ENCODE data around the gene EIF4G3. TPM values are rescaled to one million over a fixed set of nuclear protein-coding genes. Genes with fewer than 3 reads are reported as not detected.

EIF4G3 gene
- polyA plus RNA-seq, 4 donors = 10.8 to 32.1 (median 20.1) TPM

GRCh38 chr1:21048462-21048861 is 128.2 kb downstream of the EIF4G3 start:
- Histone ChIP-seq H3K4me3 (ENCODE audit: low read depth in 1 of 3, low read length in 3 of 3) (no peak overlapping the region), H3K27me3 (ENCODE audit: control insufficient read depth in 3 of 3, insufficient read depth in 3 of 3, low read length in 3 of 3) (no peaks in the 10 kb centered on the region), H3K36me3 (ENCODE audit: control insufficient read depth in 3 of 3, insufficient read depth in 2 of 3, low read depth in 1 of 3, low read length in 3 of 3) (peaks cover 0 to 11% (median 2%) of the 10 kb centered on the region in 3 donors), H3K9me3 (ENCODE audit: control insufficient read depth in 2 of 2, insufficient read depth in 1 of 2, low read depth in 1 of 2, low read length in 1 of 2) (no peaks in the 10 kb centered on the region), H3K27ac (ENCODE audit: low read depth in 1 of 3, low read length in 2 of 3) (no peak overlapping the region), H3K4me1 (ENCODE audit: control insufficient read depth in 3 of 3, insufficient read depth in 2 of 3, low read depth in 1 of 3, low read length in 2 of 3) (no peaks in the 10 kb centered on the region)
- 98 to 99% (median 98%) methylated on average over 4 of the region's 4 CpGs for WGBS, 3 donors
- FAIRE-seq (no peak), DNase-seq (no peak)

- DNase-seq (no peak), FAIRE-seq (no peak)
- no peak overlapping the region for H3K4me3 ChIP-seq (ENCODE audit: low read depth in 1 of 3, low read length in 3 of 3)
- no peaks in the 10 kb centered on the region for H3K4me1 ChIP-seq (ENCODE audit: control insufficient read depth in 3 of 3, insufficient read depth in 2 of 3, low read depth in 1 of 3, low read length in 2 of 3)
- WGBS, 3 donors = 88 to 91% (median 90%) methylated on average over 3 of the region's 3 CpGs
- H3K9me3 ChIP-seq (ENCODE audit: control insufficient read depth in 2 of 2, insufficient read depth in 1 of 2, low read depth in 1 of 2, low read length in 1 of 2) = no peaks in the 10 kb centered on the region
- H3K27ac ChIP-seq (ENCODE audit: low read depth in 1 of 3, low read length in 2 of 3) = no peak overlapping the region
- peaks cover 0 to 14% (median 4%) of the 10 kb centered on the region in 3 donors for H3K36me3 ChIP-seq (ENCODE audit: control insufficient read depth in 3 of 3, insufficient read depth in 2 of 3, low read depth in 1 of 3, low read length in 3 of 3)
- H3K27me3 ChIP-seq (ENCODE audit: control insufficient read depth in 3 of 3, insufficient read depth in 3 of 3, low read length in 3 of 3) = no peaks in the 10 kb centered on the region
These were observed 130.6 kb downstream of the EIF4G3 start for GRCh38 chr1:21046132-21046531.

GRCh38 chr1:21045351-21045750 is 131.3 kb downstream of the EIF4G3 start:
- 82 to 97% (median 92%) methylated on average over 2 of the region's 2 CpGs for WGBS, 3 donors
- DNase-seq (no peak), FAIRE-seq (no peak)
- Histone ChIP-seq H3K4me3 (ENCODE audit: low read depth in 1 of 3, low read length in 3 of 3) (no peak overlapping the region), H3K4me1 (ENCODE audit: control insufficient read depth in 3 of 3, insufficient read depth in 2 of 3, low read depth in 1 of 3, low read length in 2 of 3) (no peaks in the 10 kb centered on the region), H3K36me3 (ENCODE audit: control insufficient read depth in 3 of 3, insufficient read depth in 2 of 3, low read depth in 1 of 3, low read length in 3 of 3) (peaks cover 0 to 11% (median 4%) of the 10 kb centered on the region in 3 donors), H3K27me3 (ENCODE audit: control insufficient read depth in 3 of 3, insufficient read depth in 3 of 3, low read length in 3 of 3) (no peaks in the 10 kb centered on the region), H3K27ac (ENCODE audit: low read depth in 1 of 3, low read length in 2 of 3) (no peak overlapping the region), H3K9me3 (ENCODE audit: control insufficient read depth in 2 of 2, insufficient read depth in 1 of 2, low read depth in 1 of 2, low read length in 1 of 2) (no peaks in the 10 kb centered on the region)

- H3K27ac ChIP-seq (ENCODE audit: low read depth in 1 of 3, low read length in 2 of 3) = no peak overlapping the region
- H3K4me3 ChIP-seq (ENCODE audit: low read depth in 1 of 3, low read length in 3 of 3) = no peak overlapping the region
- H3K9me3 ChIP-seq (ENCODE audit: control insufficient read depth in 2 of 2, insufficient read depth in 1 of 2, low read depth in 1 of 2, low read length in 1 of 2) = no peaks in the 10 kb centered on the region
- no peaks in the 10 kb centered on the region for H3K27me3 ChIP-seq (ENCODE audit: control insufficient read depth in 3 of 3, insufficient read depth in 3 of 3, low read length in 3 of 3)
- DNase-seq (no peak), FAIRE-seq (no peak)
- H3K36me3 ChIP-seq (ENCODE audit: control insufficient read depth in 3 of 3, insufficient read depth in 2 of 3, low read depth in 1 of 3, low read length in 3 of 3) = peaks cover 0 to 11% (median 4%) of the 10 kb centered on the region in 3 donors
- H3K4me1 ChIP-seq (ENCODE audit: control insufficient read depth in 3 of 3, insufficient read depth in 2 of 3, low read depth in 1 of 3, low read length in 2 of 3) = no peaks in the 10 kb centered on the region
- 58 to 90% (median 68%) methylated on average over 2 of the region's 2 CpGs for WGBS, 3 donors
These were observed 133.6 kb downstream of the EIF4G3 start for GRCh38 chr1:21042929-21043605.

GRCh38 chr1:21041541-21041940 is 135.2 kb downstream of the EIF4G3 start:
- H3K36me3 ChIP-seq (ENCODE audit: control insufficient read depth in 3 of 3, insufficient read depth in 2 of 3, low read depth in 1 of 3, low read length in 3 of 3) = peaks cover 0 to 11% (median 4%) of the 10 kb centered on the region in 3 donors
- H3K9me3 ChIP-seq (ENCODE audit: control insufficient read depth in 2 of 2, insufficient read depth in 1 of 2, low read depth in 1 of 2, low read length in 1 of 2) = no peaks in the 10 kb centered on the region
- no peak for DNase-seq
- H3K4me3 ChIP-seq (ENCODE audit: low read depth in 1 of 3, low read length in 3 of 3) = no peak overlapping the region
- no peak for FAIRE-seq
- no peak overlapping the region for H3K27ac ChIP-seq (ENCODE audit: low read depth in 1 of 3, low read length in 2 of 3)
- H3K27me3 ChIP-seq (ENCODE audit: control insufficient read depth in 3 of 3, insufficient read depth in 3 of 3, low read length in 3 of 3) = no peaks in the 10 kb centered on the region
- no peaks in the 10 kb centered on the region for H3K4me1 ChIP-seq (ENCODE audit: control insufficient read depth in 3 of 3, insufficient read depth in 2 of 3, low read depth in 1 of 3, low read length in 2 of 3)
- WGBS, 3 donors = 88 to 95% (median 95%) methylated on average over 2 of the region's 2 CpGs

GRCh38 chr1:21037091-21037490 is 139.6 kb downstream of the EIF4G3 start:
- H3K9me3 ChIP-seq (ENCODE audit: control insufficient read depth in 2 of 2, insufficient read depth in 1 of 2, low read depth in 1 of 2, low read length in 1 of 2) = peaks cover 0 to 8% of the 10 kb centered on the region in 2 donors
- H3K4me1 ChIP-seq (ENCODE audit: control insufficient read depth in 3 of 3, insufficient read depth in 2 of 3, low read depth in 1 of 3, low read length in 2 of 3) = no peaks in the 10 kb centered on the region
- WGBS, 3 donors = 96 to 99% (median 99%) methylated on average over 3 of the region's 3 CpGs
- FAIRE-seq (no peak), DNase-seq (no peak)
- H3K27me3 ChIP-seq (ENCODE audit: control insufficient read depth in 3 of 3, insufficient read depth in 3 of 3, low read length in 3 of 3) = no peaks in the 10 kb centered on the region
- no peak overlapping the region for H3K27ac ChIP-seq (ENCODE audit: low read depth in 1 of 3, low read length in 2 of 3)
- H3K36me3 ChIP-seq (ENCODE audit: control insufficient read depth in 3 of 3, insufficient read depth in 2 of 3, low read depth in 1 of 3, low read length in 3 of 3) = peaks cover 0 to 22% (median 3%) of the 10 kb centered on the region in 3 donors
- H3K4me3 ChIP-seq (ENCODE audit: low read depth in 1 of 3, low read length in 3 of 3) = no peak overlapping the region

- no peaks in the 10 kb centered on the region for H3K4me1 ChIP-seq (ENCODE audit: control insufficient read depth in 3 of 3, insufficient read depth in 2 of 3, low read depth in 1 of 3, low read length in 2 of 3)
- H3K9me3 ChIP-seq (ENCODE audit: control insufficient read depth in 2 of 2, insufficient read depth in 1 of 2, low read depth in 1 of 2, low read length in 1 of 2) = peaks cover 0 to 8% of the 10 kb centered on the region in 2 donors
- FAIRE-seq (no peak), DNase-seq (no peak)
- H3K36me3 ChIP-seq (ENCODE audit: control insufficient read depth in 3 of 3, insufficient read depth in 2 of 3, low read depth in 1 of 3, low read length in 3 of 3) = peaks cover 0 to 19% (median 3%) of the 10 kb centered on the region in 3 donors
- H3K27me3 ChIP-seq (ENCODE audit: control insufficient read depth in 3 of 3, insufficient read depth in 3 of 3, low read length in 3 of 3) = no peaks in the 10 kb centered on the region
- WGBS, 3 donors = 51 to 96% (median 61%) methylated on average over 2 of the region's 2 CpGs
- H3K27ac ChIP-seq (ENCODE audit: low read depth in 1 of 3, low read length in 2 of 3) = no peak overlapping the region
- no peak overlapping the region for H3K4me3 ChIP-seq (ENCODE audit: low read depth in 1 of 3, low read length in 3 of 3)
These were observed 140.9 kb downstream of the EIF4G3 start for GRCh38 chr1:21035794-21036193.

GRCh38 chr1:21034725-21035628 is 141.7 kb downstream of the EIF4G3 start:
- H3K9me3 ChIP-seq (ENCODE audit: control insufficient read depth in 2 of 2, insufficient read depth in 1 of 2, low read depth in 1 of 2, low read length in 1 of 2) = peaks cover 0 to 8% of the 10 kb centered on the region in 2 donors
- no peak for FAIRE-seq
- peaks cover 0 to 16% (median 0%) of the 10 kb centered on the region in 3 donors for H3K36me3 ChIP-seq (ENCODE audit: control insufficient read depth in 3 of 3, insufficient read depth in 2 of 3, low read depth in 1 of 3, low read length in 3 of 3)
- H3K27me3 ChIP-seq (ENCODE audit: control insufficient read depth in 3 of 3, insufficient read depth in 3 of 3, low read length in 3 of 3) = no peaks in the 10 kb centered on the region
- WGBS, 3 donors = 90 to 93% (median 92%) methylated on average over 13 to 14 of the region's 14 CpGs
- no peak for DNase-seq
- no peaks in the 10 kb centered on the region for H3K4me1 ChIP-seq (ENCODE audit: control insufficient read depth in 3 of 3, insufficient read depth in 2 of 3, low read depth in 1 of 3, low read length in 2 of 3)
- H3K27ac ChIP-seq (ENCODE audit: low read depth in 1 of 3, low read length in 2 of 3) = no peak overlapping the region
- H3K4me3 ChIP-seq (ENCODE audit: low read depth in 1 of 3, low read length in 3 of 3) = no peak overlapping the region

Measured in small intestine (tissue), 7 donors.